MM.1S (cell line): ENCODE data around the gene ADAMTSL2.

Source experiments
- EZH2 ChIP-seq: fragments of 300-600 bp; sonication (generic); optimal IDR thresholded peaks from 2 replicates; pipeline ENCODE3; 2017; ENCODE audit warnings: low read depth, mild to moderate bottlenecking, antibody characterized with exemption, low read length, mixed read lengths
- TF ChIP-seq, protein P1 (sequence below): fragments of 300-600 bp; sonication (generic); IDR thresholded peaks from 2 replicates; pipeline ENCODE4 v1.5.1; 2016; ENCODE audit warnings: antibody characterized with exemption, low read length, mixed read lengths

DNA sequence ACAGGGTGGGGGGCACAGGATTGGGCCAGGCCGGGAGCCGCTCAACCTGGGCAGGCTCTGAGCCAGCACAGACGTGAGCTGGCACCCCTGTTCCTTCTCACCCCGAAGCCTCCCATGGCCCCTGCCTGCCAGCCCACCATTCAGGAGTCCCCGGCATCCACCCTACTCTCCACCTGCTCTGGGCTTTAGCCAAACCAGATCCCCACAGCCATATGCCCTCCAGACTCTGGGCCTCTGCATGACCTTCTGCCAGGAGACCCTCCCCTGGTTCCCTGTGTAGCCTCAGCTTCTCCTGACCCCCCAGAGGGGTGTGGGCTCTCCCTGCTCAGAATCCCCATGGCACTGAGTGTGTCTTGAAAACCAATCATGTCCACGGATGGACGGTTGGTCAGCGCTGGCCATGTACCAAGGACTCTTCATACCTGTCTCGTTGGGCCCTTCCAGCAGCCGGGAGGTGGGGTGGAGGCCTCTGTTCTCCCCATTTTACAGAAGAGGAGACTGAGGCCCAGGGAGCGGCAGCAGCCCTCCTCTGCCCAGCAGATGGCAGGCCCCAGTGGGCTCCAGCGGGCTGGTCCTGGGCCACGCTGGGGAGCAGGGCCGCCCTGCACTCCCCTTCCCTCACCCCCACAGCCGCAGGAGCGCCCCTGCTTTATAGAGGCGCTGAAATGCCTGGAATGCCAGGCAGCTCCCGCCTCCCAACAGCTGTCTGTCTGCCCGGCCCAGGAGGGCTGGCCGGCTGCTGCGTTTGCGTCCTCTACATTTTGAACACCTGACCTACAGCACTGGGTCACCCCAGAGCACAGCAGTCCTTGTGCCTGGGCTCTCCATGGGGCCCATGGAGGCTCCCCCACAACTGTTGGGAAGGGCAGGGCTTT, 6.3 kb upstream of the ADAMTSL2 start:
- TF ChIP-seq, protein P1, sequence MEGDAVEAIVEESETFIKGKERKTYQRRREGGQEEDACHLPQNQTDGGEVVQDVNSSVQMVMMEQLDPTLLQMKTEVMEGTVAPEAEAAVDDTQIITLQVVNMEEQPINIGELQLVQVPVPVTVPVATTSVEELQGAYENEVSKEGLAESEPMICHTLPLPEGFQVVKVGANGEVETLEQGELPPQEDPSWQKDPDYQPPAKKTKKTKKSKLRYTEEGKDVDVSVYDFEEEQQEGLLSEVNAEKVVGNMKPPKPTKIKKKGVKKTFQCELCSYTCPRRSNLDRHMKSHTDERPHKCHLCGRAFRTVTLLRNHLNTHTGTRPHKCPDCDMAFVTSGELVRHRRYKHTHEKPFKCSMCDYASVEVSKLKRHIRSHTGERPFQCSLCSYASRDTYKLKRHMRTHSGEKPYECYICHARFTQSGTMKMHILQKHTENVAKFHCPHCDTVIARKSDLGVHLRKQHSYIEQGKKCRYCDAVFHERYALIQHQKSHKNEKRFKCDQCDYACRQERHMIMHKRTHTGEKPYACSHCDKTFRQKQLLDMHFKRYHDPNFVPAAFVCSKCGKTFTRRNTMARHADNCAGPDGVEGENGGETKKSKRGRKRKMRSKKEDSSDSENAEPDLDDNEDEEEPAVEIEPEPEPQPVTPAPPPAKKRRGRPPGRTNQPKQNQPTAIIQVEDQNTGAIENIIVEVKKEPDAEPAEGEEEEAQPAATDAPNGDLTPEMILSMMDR = no peak
- no peak for TF ChIP-seq EZH2
